VCaP (cell line): Measurements from ENCODE around the gene RASAL2.
"Not testable (repeated sequence)": the region's sequence is repeated elsewhere in the genome, so short reads cannot be mapped to it uniquely, and the experiment has no call there.

Source experiments
- H3K27ac ChIP-seq: fragments of 450-650 bp; 2 replicates; pipeline ENCODE4 v1.5.1; 2017
- TF ChIP-seq, protein P1 (sequence below): fragments of 450-650 bp; conservative IDR thresholded peaks from 2 replicates; pipeline ENCODE4 v1.5.1; 2017; ENCODE audit warnings: mild to moderate bottlenecking, moderate library complexity

Gene RASAL2

DNA sequence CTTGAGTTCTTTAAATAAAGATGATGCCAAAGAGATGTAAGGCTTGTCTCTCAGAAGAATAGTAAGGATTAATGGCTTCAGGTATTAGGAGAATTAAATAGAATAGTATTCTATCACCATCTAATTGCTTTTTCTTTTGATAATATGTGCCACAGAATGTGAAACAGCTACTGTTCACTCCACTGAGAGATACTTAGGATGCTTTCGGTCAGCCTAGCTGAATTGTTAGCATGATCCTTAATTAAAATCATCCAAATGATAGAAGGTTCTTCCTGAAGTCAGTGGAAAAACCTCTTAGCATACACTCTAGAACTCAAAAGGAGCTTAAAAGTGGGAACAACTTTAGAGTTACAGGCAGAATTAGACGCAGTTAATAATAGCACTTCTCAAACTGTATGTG lies 97.0 kb downstream of the RASAL2 start:
- TF ChIP-seq, protein P1, sequence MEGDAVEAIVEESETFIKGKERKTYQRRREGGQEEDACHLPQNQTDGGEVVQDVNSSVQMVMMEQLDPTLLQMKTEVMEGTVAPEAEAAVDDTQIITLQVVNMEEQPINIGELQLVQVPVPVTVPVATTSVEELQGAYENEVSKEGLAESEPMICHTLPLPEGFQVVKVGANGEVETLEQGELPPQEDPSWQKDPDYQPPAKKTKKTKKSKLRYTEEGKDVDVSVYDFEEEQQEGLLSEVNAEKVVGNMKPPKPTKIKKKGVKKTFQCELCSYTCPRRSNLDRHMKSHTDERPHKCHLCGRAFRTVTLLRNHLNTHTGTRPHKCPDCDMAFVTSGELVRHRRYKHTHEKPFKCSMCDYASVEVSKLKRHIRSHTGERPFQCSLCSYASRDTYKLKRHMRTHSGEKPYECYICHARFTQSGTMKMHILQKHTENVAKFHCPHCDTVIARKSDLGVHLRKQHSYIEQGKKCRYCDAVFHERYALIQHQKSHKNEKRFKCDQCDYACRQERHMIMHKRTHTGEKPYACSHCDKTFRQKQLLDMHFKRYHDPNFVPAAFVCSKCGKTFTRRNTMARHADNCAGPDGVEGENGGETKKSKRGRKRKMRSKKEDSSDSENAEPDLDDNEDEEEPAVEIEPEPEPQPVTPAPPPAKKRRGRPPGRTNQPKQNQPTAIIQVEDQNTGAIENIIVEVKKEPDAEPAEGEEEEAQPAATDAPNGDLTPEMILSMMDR = no peak
- peak overlapping the region; percentile 83 for H3K27ac ChIP-seq

DNA sequence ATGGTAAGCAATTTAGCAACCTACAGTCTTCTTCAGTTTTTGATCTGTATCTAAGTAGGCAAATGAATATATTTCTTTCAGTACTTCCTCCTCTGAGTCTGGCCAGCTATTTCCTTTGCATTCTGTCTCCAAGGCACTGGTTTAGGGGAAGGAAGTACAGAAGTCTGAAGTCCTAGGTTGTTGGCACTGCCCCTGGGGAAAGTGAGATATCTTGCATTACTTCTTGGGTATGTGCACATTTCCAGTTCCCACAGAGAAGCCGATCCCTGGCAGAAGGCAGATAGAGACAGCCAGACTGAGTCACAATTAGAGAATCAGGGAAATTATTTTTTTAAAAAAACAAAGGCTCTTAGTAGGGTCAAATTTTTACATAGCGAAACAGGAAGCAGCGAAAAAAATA lies 98.8 kb downstream of the RASAL2 start:
- peak overlapping the region; percentile 83 for H3K27ac ChIP-seq
- TF ChIP-seq, protein P1 = no peak

DNA sequence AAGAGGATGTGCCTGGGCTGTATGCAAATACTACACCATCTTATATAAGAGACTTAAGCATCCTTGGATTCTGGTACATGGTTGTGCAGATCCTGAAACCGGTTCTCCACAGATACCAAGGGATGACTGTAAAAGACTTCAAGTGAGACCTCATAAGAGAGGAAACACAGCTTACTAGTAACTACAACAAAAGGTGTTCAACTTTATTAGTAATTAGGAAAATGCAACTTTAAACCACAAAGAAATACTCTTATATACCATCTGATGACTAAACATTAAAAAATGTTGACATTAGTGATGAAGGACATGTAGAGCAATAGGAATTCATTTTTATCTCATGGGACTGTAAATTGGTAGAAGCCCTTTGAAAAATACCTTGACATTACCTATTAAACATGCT lies 102.7 kb downstream of the RASAL2 start:
- H3K27ac ChIP-seq = no peak overlapping the region
- TF ChIP-seq, protein P1 = no peak

DNA sequence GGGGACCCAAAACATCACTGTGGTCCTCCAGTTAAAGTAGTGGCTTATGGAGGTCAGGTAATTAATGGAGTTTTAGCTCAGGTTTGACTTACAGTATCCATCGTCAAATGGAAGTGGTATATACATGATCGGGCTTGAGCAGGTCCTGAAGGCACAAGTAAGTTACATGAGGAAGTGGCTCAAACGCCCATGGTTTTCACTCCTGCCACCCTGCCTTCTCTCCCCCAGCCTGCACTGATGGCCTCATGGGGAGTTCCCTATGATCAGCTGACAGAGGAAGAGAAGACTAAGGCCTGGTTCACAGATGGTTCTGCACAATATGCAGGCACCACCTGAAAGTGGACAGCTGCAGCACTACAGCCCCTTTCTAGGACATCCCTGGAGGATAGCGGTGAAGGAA lies 108.2 kb downstream of the RASAL2 start:
- H3K27ac ChIP-seq = not testable (repeated sequence)

DNA sequence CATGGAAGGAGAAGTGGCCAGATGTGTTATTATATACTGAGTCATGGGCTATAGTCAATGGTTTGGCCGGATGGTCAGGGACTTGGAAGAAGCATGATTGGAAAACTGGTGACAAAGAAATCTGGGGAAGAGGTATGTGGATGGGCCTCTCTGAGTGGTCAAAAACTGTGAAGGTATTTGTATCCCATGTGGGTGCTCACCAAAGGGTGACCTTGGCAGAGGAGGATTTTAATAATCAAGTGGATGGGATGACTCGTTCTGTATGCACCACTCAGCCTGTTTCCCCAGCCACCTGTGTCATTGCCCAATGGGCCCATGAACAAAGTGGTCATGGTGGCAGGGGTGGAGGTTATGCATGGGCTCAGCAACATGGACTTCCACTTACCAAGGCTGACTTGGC lies 108.6 kb downstream of the RASAL2 start:
- not testable (repeated sequence) for H3K27ac ChIP-seq

DNA sequence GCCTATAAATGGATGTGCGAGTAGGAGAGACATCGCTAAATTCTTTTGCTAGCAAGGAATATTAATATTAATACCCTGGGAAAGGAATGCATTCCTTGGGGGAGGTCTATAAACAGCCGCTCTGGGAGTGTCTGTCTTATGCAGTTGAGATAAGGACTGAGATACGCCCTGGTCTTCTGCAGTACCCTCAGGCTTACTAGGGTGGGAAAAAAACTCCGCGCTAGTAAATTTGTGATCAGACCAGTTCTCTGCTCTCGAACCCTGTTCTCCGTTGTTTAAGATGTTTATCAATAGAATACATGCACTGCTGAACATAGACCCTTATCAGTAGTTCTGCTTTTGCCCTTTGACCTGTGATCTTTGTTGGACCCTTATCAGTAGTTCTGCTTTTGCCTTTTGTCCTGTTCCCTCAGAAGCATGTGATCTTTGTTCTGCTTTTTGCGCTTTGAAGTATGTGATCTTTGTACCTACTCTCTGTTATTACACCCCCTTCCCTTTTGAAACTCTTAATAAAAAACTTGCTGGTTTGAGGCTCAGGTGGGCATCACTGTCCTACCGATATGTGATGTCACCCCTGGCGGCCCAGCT lies 114.5 kb downstream of the RASAL2 start:
- not testable (repeated sequence) for H3K27ac ChIP-seq

DNA sequence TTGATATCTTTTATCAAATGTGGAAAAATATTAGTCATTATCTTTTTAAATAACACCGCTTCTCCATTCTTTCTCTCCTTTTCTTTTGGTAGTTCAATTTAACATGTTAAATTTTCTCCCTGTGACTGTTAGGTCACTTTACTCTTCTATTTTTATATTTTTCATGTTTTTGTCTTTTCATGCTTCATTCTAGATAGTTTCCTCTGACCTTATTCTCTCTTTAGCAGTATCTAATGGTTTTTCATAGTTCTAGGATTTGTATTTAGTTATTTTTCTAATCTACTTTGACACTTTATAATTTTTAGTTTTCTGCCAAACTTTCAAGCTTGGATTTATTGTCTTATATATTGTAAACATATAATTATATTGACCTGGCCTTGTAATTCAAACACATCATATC lies 116.0 kb downstream of the RASAL2 start:
- TF ChIP-seq, protein P1 = no peak
- no peak overlapping the region for H3K27ac ChIP-seq

DNA sequence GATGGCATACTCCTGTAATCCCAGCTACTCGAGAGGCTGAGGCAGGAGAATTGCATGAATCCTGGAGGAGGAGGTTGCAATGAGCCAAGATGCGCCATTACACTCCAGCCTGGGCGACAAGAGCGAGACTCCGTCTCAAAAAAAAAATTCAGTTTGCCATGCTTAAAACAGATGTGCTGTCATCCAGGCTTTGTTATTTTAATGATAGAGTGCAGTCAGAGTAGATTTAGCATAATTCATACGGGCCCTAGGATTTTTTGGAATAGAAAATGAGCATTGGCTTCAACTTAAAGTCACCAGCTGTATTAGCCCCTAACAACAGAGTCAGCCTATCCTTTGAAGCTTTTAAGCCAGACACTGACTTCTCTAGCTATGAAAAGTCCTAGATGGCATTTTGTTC lies 124.6 kb downstream of the RASAL2 start:
- H3K27ac ChIP-seq = no peak overlapping the region
- TF ChIP-seq, protein P1 = no peak

DNA sequence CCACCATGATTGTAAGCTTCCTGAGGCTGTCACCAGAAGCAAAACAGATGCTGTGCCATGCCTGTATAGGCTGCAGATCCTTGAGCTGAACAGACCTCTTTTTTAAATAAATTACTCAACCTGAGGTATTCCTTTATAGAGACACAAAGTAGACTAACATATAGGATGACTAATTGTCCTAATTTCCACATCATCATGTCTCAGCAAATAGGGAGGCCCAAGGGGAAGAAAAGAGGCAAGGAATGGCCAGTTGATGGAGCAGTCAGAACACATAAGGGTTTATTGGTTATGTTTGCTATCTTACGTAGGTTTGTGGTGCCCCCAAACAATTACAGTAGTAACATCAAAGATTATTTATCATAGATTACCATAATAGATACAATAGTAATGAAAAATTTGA lies 126.2 kb downstream of the RASAL2 start:
- TF ChIP-seq, protein P1 = no peak
- H3K27ac ChIP-seq = no peak overlapping the region
